Measurements from ENCODE around the gene XCL1. TPM values are rescaled to one million over a fixed set of nuclear protein-coding genes. Genes with fewer than 3 reads are reported as not detected.

The XCL1 gene
- total and polyA plus RNA-seq, 10 donors, result 0.51 to 3.6 (median 1.4) TPM

GRCh38 chr1:168565825-168566224, 10.6 kb upstream of the XCL1 start:
- DNase-seq, result no peak
- peaks cover 0 to 6% (median 0%) of the 10 kb centered on the region in 7 donors for H3K27me3 ChIP-seq (replicated peaks in 1 of 7)
- 34 to 47% (median 47%) methylated on average over 4 of the region's 4 CpGs for WGBS, 5 donors
- no peak for TF ChIP-seq CTCF (IDR thresholded peaks at IDR 0.05 in 8 of 11, conservative IDR thresholded peaks at IDR 0.05 in 3 of 11)
- TF ChIP-seq POLR2AphosphoS5 (IDR thresholded peaks at IDR 0.05), result no peak
- no peak for TF ChIP-seq POLR2A (IDR thresholded peaks at IDR 0.05)
- no peak overlapping the region for H3K4me3 ChIP-seq
- H3K9me3 ChIP-seq, result no peaks in the 10 kb centered on the region
- H3K36me3 ChIP-seq, result no peaks in the 10 kb centered on the region
- intact Hi-C loops (cut with DNase I; ENCODE audit: low total_unique reads), result no loop called here
- H3K4me1 ChIP-seq, result no peaks in the 10 kb centered on the region
- H3K27ac ChIP-seq, result no peak overlapping the region

- peaks cover 0 to 6% (median 0%) of the 10 kb centered on the region in 7 donors for H3K27me3 ChIP-seq (replicated peaks in 1 of 7)
- no peak for DNase-seq
- no peaks in the 10 kb centered on the region for H3K9me3 ChIP-seq
- no peaks in the 10 kb centered on the region for H3K36me3 ChIP-seq
- intact Hi-C loops (cut with DNase I; ENCODE audit: low total_unique reads), result no loop called here
- WGBS, 5 donors, result 60 to 90% (median 71%) methylated on average over 1 of the region's 1 CpG
- no peak overlapping the region for H3K27ac ChIP-seq
- H3K4me3 ChIP-seq, result no peak overlapping the region
- H3K4me1 ChIP-seq, result no peaks in the 10 kb centered on the region
- no peak for TF ChIP-seq POLR2A (IDR thresholded peaks at IDR 0.05)
- TF ChIP-seq CTCF (IDR thresholded peaks at IDR 0.05 in 8 of 11, conservative IDR thresholded peaks at IDR 0.05 in 3 of 11), result no peak
- no peak for TF ChIP-seq POLR2AphosphoS5 (IDR thresholded peaks at IDR 0.05)
These were observed 9.4 kb upstream of the XCL1 start for GRCh38 chr1:168567007-168567406.

GRCh38 chr1:168567568-168567967, 8.8 kb upstream of the XCL1 start:
- Histone ChIP-seq H3K9me3 (no peaks in the 10 kb centered on the region), H3K4me3 (no peak overlapping the region), H3K27ac (no peak overlapping the region), H3K27me3 (replicated peaks in 1 of 7) (peaks cover 0 to 6% (median 0%) of the 10 kb centered on the region in 7 donors), H3K36me3 (no peaks in the 10 kb centered on the region), H3K4me1 (no peaks in the 10 kb centered on the region)
- 87 to 96% (median 92%) methylated on average over 3 of the region's 3 CpGs for WGBS, 5 donors
- no peak for DNase-seq
- TF ChIP-seq POLR2A (IDR thresholded peaks at IDR 0.05), result no peak
- TF ChIP-seq POLR2AphosphoS5 (IDR thresholded peaks at IDR 0.05), result no peak
- no peak for TF ChIP-seq CTCF (IDR thresholded peaks at IDR 0.05 in 8 of 11, conservative IDR thresholded peaks at IDR 0.05 in 3 of 11)
- intact Hi-C loops (cut with DNase I; ENCODE audit: low total_unique reads), result no loop called here

GRCh38 chr1:168568346-168568745, 8.1 kb upstream of the XCL1 start:
- DNase-seq, result no peak
- Histone ChIP-seq H3K27ac (no peak overlapping the region), H3K27me3 (replicated peaks in 1 of 7) (peaks cover 0 to 6% (median 0%) of the 10 kb centered on the region in 7 donors), H3K4me1 (no peaks in the 10 kb centered on the region), H3K36me3 (no peaks in the 10 kb centered on the region), H3K9me3 (no peaks in the 10 kb centered on the region), H3K4me3 (no peak overlapping the region)
- no peak for TF ChIP-seq POLR2AphosphoS5 (IDR thresholded peaks at IDR 0.05)
- no peak for TF ChIP-seq POLR2A (IDR thresholded peaks at IDR 0.05)
- no peak for TF ChIP-seq CTCF (IDR thresholded peaks at IDR 0.05 in 8 of 11, conservative IDR thresholded peaks at IDR 0.05 in 3 of 11)
- intact Hi-C loops (cut with DNase I; ENCODE audit: low total_unique reads), result no loop called here
- WGBS, 5 donors, result 69 to 92% (median 86%) methylated on average over 1 of the region's 1 CpG
